Thymus (tissue), 11 donors: Measurements from ENCODE around the gene TRAF1. TPM values are rescaled to one million over a fixed set of nuclear protein-coding genes. Genes with fewer than 3 reads are reported as not detected.

ENCODE experiments used
- DNase-seq, 9 donors: peaks; one replicate each; pipeline ENCODE4 v3.0.0-alpha.2; 2013; ENCODE audit warnings: low spot score in 9 of 9, low read depth in 6 of 9, missing footprints in 1 of 9
- H3K27ac ChIP-seq, 2 donors: one replicate each; pipeline ENCODE4 v1.5.1; 2013; ENCODE audit warnings: control low read depth in 1 of 2, low read depth in 1 of 2, low read length in 1 of 2, mild to moderate bottlenecking in 1 of 2, moderate library complexity in 1 of 2
- H3K27me3 ChIP-seq, 2 donors: one replicate each; pipeline ENCODE4 v1.5.1; 2013; ENCODE audit warnings: low read length in 1 of 2; ENCODE audit not compliant: control insufficient read depth in 2 of 2, insufficient read depth in 1 of 2
- H3K36me3 ChIP-seq, 2 donors: one replicate each; pipeline ENCODE4 v1.5.1; 2013; ENCODE audit warnings: low read length in 1 of 2, mild to moderate bottlenecking in 1 of 2, moderate library complexity in 1 of 2; ENCODE audit not compliant: control insufficient read depth in 2 of 2, insufficient read depth in 2 of 2
- H3K4me1 ChIP-seq, 2 donors: one replicate each; pipeline ENCODE4 v1.5.1; 2013; ENCODE audit warnings: low read length in 2 of 2; ENCODE audit not compliant: control insufficient read depth in 2 of 2, insufficient read depth in 2 of 2
- H3K4me3 ChIP-seq, 2 donors: one replicate each; pipeline ENCODE4 v1.5.1; 2013; ENCODE audit warnings: low read length in 2 of 2, control low read depth in 1 of 2, mild to moderate bottlenecking in 1 of 2
- H3K9me3 ChIP-seq, 2 donors: one replicate each; pipeline ENCODE4 v1.5.1; 2013; ENCODE audit warnings: low read length in 1 of 2, mild to moderate bottlenecking in 1 of 2; ENCODE audit not compliant: control insufficient read depth in 2 of 2, insufficient read depth in 1 of 2
- WGBS: extraction: QIAGEN DNeasy Blood & Tissue Kit; methylation state at CpG from one replicate; pipeline ENCODE4 v1.1.7; 2013; 5-methylcytosine and 5-hydroxymethylcytosine counted together
- polyA plus RNA-seq: library from polyadenylated mRNA; stranded (reverse); fragments of 200-250 nt; gene quantifications from one replicate; pipeline ENCODE4 v1.2.3, GENCODE V29; 2013
- total RNA-seq: library from RNA; stranded (reverse); fragments of 120-200 nt; gene quantifications from one replicate; pipeline ENCODE4 v1.2.4, GENCODE V29; 2013
- donor health status: healthy.

Gene TRAF1
- total and polyA plus RNA-seq, 2 donors, result 21.7 TPM

DNA sequence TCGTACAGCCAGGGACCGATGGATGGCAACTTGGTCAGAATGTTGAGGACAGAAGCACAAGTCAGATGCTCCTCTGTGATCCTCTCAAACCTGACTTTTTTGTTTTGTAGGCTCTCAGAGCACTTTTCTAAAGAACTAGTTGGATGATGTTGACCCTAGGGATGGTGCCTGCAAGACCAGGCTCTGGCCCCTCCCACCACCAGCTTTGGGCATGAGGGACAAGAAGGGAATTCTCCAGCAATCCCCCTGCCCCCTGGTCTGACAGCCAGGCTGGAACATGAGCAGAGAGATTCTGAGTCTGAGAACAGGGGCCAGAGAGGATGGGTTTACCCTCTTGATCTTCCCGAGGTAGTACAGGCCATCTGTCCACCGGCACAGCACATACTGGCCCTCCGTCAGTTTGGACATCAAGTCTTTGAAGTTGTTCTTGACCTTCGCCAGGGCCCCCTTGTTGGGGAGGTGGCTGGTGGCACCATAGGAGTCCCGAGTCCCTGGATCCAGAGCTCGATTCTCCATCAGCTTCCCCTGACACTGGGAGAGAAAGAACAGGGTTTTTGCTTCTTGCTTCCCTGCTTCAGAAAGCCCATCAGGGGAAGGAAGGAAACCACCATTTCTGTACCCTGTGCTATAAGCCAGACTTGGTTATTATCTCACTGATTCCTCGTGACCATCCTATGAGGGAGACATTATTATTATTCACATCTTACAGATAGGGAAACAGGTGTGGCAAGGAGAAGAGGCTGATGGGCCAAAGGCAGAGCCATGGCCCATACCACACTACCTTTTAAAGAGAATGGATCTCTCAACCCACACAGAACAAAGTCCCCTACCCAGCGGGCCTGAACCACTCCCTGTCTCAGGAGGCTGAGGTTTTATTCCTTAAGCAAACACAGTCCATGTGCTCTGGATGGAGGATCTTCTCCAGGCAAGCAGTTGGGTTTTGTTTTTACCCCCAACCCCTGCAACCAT, 52.1 kb downstream of the TRAF1 start:
- Histone ChIP-seq H3K27me3 (no peaks in the 10 kb centered on the region), H3K36me3 (peaks cover 24 to 50% of the 10 kb centered on the region in 2 donors), H3K4me3 (no peak overlapping the region), H3K4me1 (peaks cover 18 to 60% of the 10 kb centered on the region in 2 donors), H3K9me3 (no peaks in the 10 kb centered on the region), H3K27ac (peak overlapping the region; percentile 33 to 93)
- DNase-seq, result no peak
- WGBS, result 97% methylated on average over 10 of the region's 10 CpGs

DNA sequence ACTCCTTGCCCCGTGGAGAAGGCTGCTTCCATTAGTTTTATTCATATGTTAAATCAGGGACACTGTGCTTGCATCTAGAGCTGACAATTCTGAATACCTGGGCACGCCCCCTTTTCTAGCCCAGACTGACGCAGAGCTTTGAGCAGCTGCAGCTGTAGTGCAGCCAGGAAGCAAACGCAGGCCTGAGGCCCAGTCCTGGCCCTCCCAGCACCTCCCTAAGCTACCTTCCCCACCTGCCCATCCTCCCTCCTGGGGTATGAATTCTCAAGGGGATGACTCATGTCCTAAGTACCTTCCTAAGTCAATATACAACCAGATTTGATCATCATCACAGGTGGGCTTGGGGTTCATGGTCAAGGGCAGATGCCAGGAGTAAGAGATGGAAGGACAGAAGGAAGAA, 53.1 kb downstream of the TRAF1 start:
- no peaks in the 10 kb centered on the region for H3K27me3 ChIP-seq
- H3K27ac ChIP-seq, result peak overlapping the region in 1 of 2 donors; percentile 60
- H3K4me1 ChIP-seq, result peaks cover 9 to 56% of the 10 kb centered on the region in 2 donors
- H3K9me3 ChIP-seq, result no peaks in the 10 kb centered on the region
- peak in 1 of 9 donors; percentile 42 for DNase-seq
- WGBS, result 87% methylated on average over 4 of the region's 4 CpGs
- peaks cover 24 to 51% of the 10 kb centered on the region in 2 donors for H3K36me3 ChIP-seq
- no peak overlapping the region for H3K4me3 ChIP-seq

DNA sequence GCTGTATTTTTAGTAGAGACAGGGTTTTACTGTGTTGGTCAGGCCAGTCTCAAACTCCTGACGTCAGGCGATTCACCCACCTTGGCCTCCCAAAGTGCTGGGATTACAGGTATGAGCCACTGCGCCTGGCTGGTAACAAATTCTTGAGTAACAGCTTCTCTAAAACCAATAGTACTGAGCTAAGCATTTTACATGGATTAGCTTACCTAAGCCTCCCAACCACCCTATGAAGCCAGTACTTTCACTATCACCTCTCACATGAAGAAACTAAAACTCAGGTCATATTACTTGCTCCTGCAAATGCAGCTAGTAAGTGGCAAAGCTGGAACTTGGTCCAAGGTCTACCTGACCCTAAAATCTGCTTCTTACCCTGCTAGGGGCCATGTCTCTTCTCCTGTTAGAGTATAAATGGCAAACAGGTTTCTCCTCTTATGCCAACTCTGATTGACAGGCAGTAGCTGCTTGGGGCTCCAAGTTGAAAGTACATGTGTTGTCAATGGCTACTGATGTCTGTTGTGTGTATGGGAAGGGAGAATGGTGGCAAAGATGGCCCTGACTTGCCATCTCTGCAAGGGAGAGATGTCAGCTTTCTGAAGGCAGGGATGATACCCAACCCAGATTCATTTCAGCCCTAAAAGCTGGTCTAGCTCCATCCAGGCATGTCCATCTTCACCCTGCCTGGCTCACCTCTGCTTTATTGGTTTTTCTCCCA, 53.6 kb downstream of the TRAF1 start:
- Histone ChIP-seq H3K27me3 (no peaks in the 10 kb centered on the region), H3K4me1 (peaks cover 4 to 56% of the 10 kb centered on the region in 2 donors), H3K9me3 (no peaks in the 10 kb centered on the region), H3K36me3 (peaks cover 24 to 55% of the 10 kb centered on the region in 2 donors), H3K4me3 (no peak overlapping the region), H3K27ac (peak overlapping the region; percentile 60 to 69)
- WGBS, result 90% methylated on average over 3 of the region's 3 CpGs
- DNase-seq, result no peak

DNA sequence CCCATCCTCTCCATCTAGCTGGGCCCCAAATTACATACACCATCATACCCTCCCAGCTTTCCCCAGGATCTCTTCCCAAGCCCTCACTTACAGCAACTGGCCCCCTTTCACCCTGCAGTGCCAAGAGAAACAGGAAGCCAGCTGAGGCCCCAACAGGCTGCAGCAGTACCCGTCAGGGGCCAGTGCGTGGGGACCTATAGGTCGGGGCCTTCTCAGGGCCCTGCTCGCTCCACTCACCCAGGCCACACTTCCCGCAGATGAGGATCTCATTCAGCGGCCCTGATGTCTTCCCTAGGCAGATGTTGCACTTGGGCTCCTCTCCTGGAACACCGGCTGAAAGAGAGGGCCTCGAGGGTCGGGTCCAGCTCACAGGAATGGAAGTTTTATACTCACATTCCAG, 56.4 kb downstream of the TRAF1 start:
- Histone ChIP-seq H3K27me3 (no peaks in the 10 kb centered on the region), H3K9me3 (no peaks in the 10 kb centered on the region), H3K36me3 (peaks cover 49 to 79% of the 10 kb centered on the region in 2 donors), H3K4me3 (no peak overlapping the region), H3K4me1 (peaks cover 0 to 41% of the 10 kb centered on the region in 2 donors), H3K27ac (peak overlapping the region in 1 of 2 donors; percentile 55)
- peak in 1 of 9 donors; percentile 34 for DNase-seq
- 87% methylated on average over 9 of the region's 9 CpGs for WGBS

GRCh38 chr9:120869726-120870125, 56.9 kb downstream of the TRAF1 start:
- H3K27ac ChIP-seq, result peak overlapping the region; percentile 56 to 89
- peaks cover 0 to 40% of the 10 kb centered on the region in 2 donors for H3K4me1 ChIP-seq
- H3K36me3 ChIP-seq, result peaks cover 52 to 79% of the 10 kb centered on the region in 2 donors
- H3K27me3 ChIP-seq, result no peaks in the 10 kb centered on the region
- H3K9me3 ChIP-seq, result no peaks in the 10 kb centered on the region
- DNase-seq, result peak in 1 of 9 donors; percentile 18
- 95% methylated on average over 10 of the region's 10 CpGs for WGBS
- no peak overlapping the region for H3K4me3 ChIP-seq

DNA sequence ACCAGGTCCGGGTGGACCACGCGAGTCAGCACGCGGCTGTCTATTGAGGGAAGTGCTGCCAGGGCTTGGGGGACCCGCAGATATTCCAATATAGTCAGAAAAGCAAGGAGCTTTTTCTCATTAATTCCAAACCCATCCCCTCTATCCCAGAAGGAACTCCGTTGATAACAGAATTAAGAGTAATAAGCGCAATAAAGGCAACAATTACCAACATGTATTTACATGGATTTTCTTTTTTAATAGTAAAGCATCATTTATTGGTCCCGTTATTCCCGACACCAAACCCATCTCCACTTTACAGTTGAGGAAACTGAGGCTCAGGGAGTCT, 57.3 kb downstream of the TRAF1 start:
- peaks cover 51 to 79% of the 10 kb centered on the region in 2 donors for H3K36me3 ChIP-seq
- H3K4me1 ChIP-seq, result peaks cover 0 to 37% of the 10 kb centered on the region in 2 donors
- H3K4me3 ChIP-seq, result peak overlapping the region; percentile 70 to 72
- 40% methylated on average over 10 of the region's 10 CpGs for WGBS
- DNase-seq, result no peak
- no peaks in the 10 kb centered on the region for H3K9me3 ChIP-seq
- peak overlapping the region; percentile 89 to 94 for H3K27ac ChIP-seq
- H3K27me3 ChIP-seq, result no peaks in the 10 kb centered on the region

DNA sequence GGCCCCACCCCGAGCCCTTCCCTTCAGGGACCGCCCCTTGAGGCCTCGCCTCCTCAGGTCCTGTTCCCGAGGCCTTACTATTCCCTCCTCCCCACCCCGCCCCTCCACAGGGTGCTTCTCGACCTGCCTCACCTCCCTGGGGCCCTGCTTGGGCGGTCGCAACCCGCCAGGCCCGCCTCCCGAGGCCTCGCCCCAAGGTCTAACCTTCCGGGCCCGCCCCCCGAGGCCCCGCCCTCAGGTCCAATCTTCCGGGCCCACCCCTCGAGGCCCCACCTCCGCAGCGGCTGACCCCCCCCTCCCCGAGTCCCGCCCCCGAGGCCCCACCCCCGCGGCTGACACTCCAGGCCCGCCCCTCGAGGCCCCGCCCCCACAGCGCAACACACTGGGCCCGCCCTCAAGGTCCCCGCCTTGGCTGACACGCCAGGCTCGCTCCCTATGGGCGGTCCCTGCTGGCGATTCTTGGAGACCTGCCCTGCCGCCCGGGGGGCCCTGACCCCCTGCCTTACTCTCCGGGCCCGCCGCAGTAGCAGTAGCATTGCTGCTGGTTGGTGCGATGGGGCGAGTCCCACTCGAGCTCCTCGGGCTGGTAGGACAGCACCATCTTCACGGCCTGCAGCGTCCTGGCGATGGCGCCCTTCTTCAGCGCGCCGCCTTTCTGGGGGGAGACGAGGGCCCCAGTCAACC, 57.8 kb downstream of the TRAF1 start:
- H3K27ac ChIP-seq, result peak overlapping the region; percentile 89 to 94
- peaks cover 50 to 79% of the 10 kb centered on the region in 2 donors for H3K36me3 ChIP-seq
- 3% methylated on average over 52 of the region's 52 CpGs for WGBS

DNA sequence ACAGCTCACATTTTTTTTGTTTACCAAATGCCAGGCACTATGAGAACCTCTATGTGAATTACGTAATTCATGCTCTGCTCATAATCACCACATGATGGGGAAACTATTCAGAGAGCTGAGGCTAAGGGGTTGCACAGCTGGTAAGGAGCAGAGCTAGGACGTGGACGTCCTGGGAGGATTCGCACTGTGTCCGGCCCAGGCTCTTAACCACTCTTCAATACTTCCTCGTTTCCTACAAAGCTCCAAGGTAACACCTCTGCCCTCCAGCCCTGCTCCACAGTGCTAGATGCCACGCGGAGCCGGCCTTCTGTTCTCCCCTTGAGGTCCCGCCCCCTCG, 58.3 kb downstream of the TRAF1 start:
- Histone ChIP-seq H3K9me3 (no peaks in the 10 kb centered on the region), H3K27ac (peak overlapping the region; percentile 48 to 63), H3K4me1 (peaks cover 0 to 27% of the 10 kb centered on the region in 2 donors), H3K27me3 (no peaks in the 10 kb centered on the region), H3K36me3 (peaks cover 51 to 79% of the 10 kb centered on the region in 2 donors), H3K4me3 (peak overlapping the region; percentile 42 to 72)
- no peak for DNase-seq
- 27% methylated on average over 11 of the region's 11 CpGs for WGBS

More for the DNA sequence above, 57.8 kb downstream of the TRAF1 start:
- Histone ChIP-seq H3K27me3 (no peaks in the 10 kb centered on the region), H3K4me1 (peaks cover 0 to 32% of the 10 kb centered on the region in 2 donors), H3K9me3 (no peaks in the 10 kb centered on the region), H3K4me3 (peak overlapping the region; percentile 70 to 72)
- DNase-seq, result peak in 7 of 9 donors; percentile 84 to 96 (median 92)
